Measurements from ENCODE around the gene MT1H. TPM values are rescaled to one million over a fixed set of nuclear protein-coding genes. Genes with fewer than 3 reads are reported as not detected.
A peak's percentile ranks its signal among the peaks of the same experiment; 100 is the strongest.
"Not testable (repeated sequence)": the region's sequence is repeated elsewhere in the genome, so short reads cannot be mapped to it uniquely, and the experiment has no call there.

The MT1H gene
- total RNA-seq = under 1 TPM in 1 of 2 experiments, not detected in 1; 0.61 TPM

GRCh38 chr16:56669005-56669839 is at the start of gene MT1H:
Gene MT1H (plus strand): TSS chr16:56669814. CDS start chr16:56669885, 71 bp downstream.
- CTCF ChIA-PET = interaction anchor here (1.3 kb wide), 1 partner anchor 10 kb away, joined by 5 read pairs; no protein-coding TSS in a partner anchor
- intact Hi-C loops (cut with DNase I, micrococcal nuclease) = loop anchor here (2.0 kb wide), 2 partner anchors 14 to 44 kb away; partner anchors contain the start of genes MT1E (in 1 of the 2) and MT1X (in 1 of the 2)
- no peak within 1 kb of the TSS for H3K4me3 Mint-ChIP-seq
- H3K36me3 Mint-ChIP-seq (ENCODE audit: low read depth) = no peaks in the 10 kb centered on the region
- DNase-seq (peak; percentile 45), ATAC-seq (peak; percentile 43)
- no peak within 1 kb of the TSS for H3K27ac Mint-ChIP-seq
- H3K4me1 Mint-ChIP-seq = peaks cover 18% of the 10 kb centered on the region
- peaks cover 70% of the 10 kb centered on the region for H3K27me3 Mint-ChIP-seq
- no peaks in the 10 kb centered on the region for H3K9me3 Mint-ChIP-seq (ENCODE audit: low read depth)
- POLR2A ChIA-PET = interaction anchor here (0.6 to 1.0 kb wide), 3 partner anchors 13 to 747 kb away, joined by 4 to 5 read pairs (median 4); partner anchors contain the start of genes MT1X and MT2A

- intact Hi-C loops (cut with DNase I, micrococcal nuclease) = no loop called here
- Mint-ChIP-seq H3K4me1 (peaks cover 25% of the 10 kb centered on the region), H3K36me3 (ENCODE audit: low read depth) (no peaks in the 10 kb centered on the region), H3K9me3 (ENCODE audit: low read depth) (no peaks in the 10 kb centered on the region), H3K27me3 (peaks cover 19% of the 10 kb centered on the region), H3K4me3 (no peak overlapping the region), H3K27ac (no peak overlapping the region)
- ChIA-PET POLR2A (no interaction called here), CTCF (interaction anchor here (0.7 to 0.9 kb wide), 2 partner anchors 8 to 317 kb away, joined by 3 read pairs; no protein-coding TSS in a partner anchor)
- no peak for DNase-seq
- ATAC-seq = no peak
Observed at GRCh38 chr16:56620339-56620897, 49.2 kb upstream of the MT1H start.

GRCh38 chr16:56621665-56622445 is 47.8 kb upstream of the MT1H start:
- intact Hi-C loops (cut with DNase I, micrococcal nuclease); H3K9me3 Mint-ChIP-seq (ENCODE audit: low read depth); H3K4me3 Mint-ChIP-seq; H3K27ac Mint-ChIP-seq; ATAC-seq; DNase-seq; POLR2A ChIA-PET; H3K36me3 Mint-ChIP-seq (ENCODE audit: low read depth): not testable (repeated sequence)
- peaks cover 23% of the 10 kb centered on the region for H3K4me1 Mint-ChIP-seq
- H3K27me3 Mint-ChIP-seq = peaks cover 27% of the 10 kb centered on the region
- CTCF ChIA-PET = interaction anchor here (0.6 to 1.1 kb wide), 3 partner anchors 13 to 106 kb away, joined by 3 to 5 read pairs (median 3); no protein-coding TSS in a partner anchor

GRCh38 chr16:56623184-56623583 is 46.4 kb upstream of the MT1H start:
- DNase-seq; H3K9me3 Mint-ChIP-seq (ENCODE audit: low read depth); H3K4me3 Mint-ChIP-seq; H3K27ac Mint-ChIP-seq; H3K36me3 Mint-ChIP-seq (ENCODE audit: low read depth); intact Hi-C loops (cut with DNase I, micrococcal nuclease); ATAC-seq: not testable (repeated sequence)
- ChIA-PET POLR2A (interaction anchor here (0.6 to 1.1 kb wide), 3 partner anchors 13 to 563 kb away, joined by 3 to 4 read pairs (median 3); partner anchors contain the start of genes PSME3IP1 and RSPRY1), CTCF (interaction anchor here (1.0 to 1.7 kb wide), 5 partner anchors 9 to 81 kb away, joined by 3 to 6 read pairs (median 4); no protein-coding TSS in a partner anchor)
- peaks cover 14% of the 10 kb centered on the region for H3K4me1 Mint-ChIP-seq
- H3K27me3 Mint-ChIP-seq = peaks cover 25% of the 10 kb centered on the region

GRCh38 chr16:56623637-56624036 is 46.0 kb upstream of the MT1H start:
- Mint-ChIP-seq H3K27ac (no peak overlapping the region), H3K4me1 (peaks cover 14% of the 10 kb centered on the region), H3K9me3 (ENCODE audit: low read depth) (no peaks in the 10 kb centered on the region), H3K27me3 (peaks cover 23% of the 10 kb centered on the region), H3K4me3 (no peak overlapping the region), H3K36me3 (ENCODE audit: low read depth) (no peaks in the 10 kb centered on the region)
- intact Hi-C loops (cut with DNase I, micrococcal nuclease) = loop anchor here in 1 of 2 experiments (2.0 kb wide), 2 partner anchors 19 to 45 kb away; partner anchors contain the start of genes MT1G and MT1H
- DNase-seq (no peak), ATAC-seq (no peak)
- CTCF ChIA-PET = interaction anchor here (0.7 to 1.7 kb wide), 6 partner anchors 9 to 80 kb away, joined by 3 to 6 read pairs (median 4); no protein-coding TSS in a partner anchor
- POLR2A ChIA-PET = interaction anchor here (0.6 to 1.1 kb wide), 3 partner anchors 13 to 562 kb away, joined by 3 to 4 read pairs (median 3); partner anchors contain the start of genes PSME3IP1 and RSPRY1

- Mint-ChIP-seq H3K4me1 (peaks cover 14% of the 10 kb centered on the region), H3K9me3 (ENCODE audit: low read depth) (no peaks in the 10 kb centered on the region), H3K4me3 (peak within 1 kb of the TSS; percentile 71), H3K36me3 (ENCODE audit: low read depth) (no peaks in the 10 kb centered on the region), H3K27me3 (peaks cover 26% of the 10 kb centered on the region), H3K27ac (peak within 1 kb of the TSS; percentile 79)
- DNase-seq = peak; percentile 82
- POLR2A ChIA-PET = interaction anchor here (0.7 to 3.0 kb wide), 8 partner anchors 8 to 57 kb away, joined by 3 to 31 read pairs (median 5); partner anchors contain the start of genes MT1F, MT1X and MT2A
- intact Hi-C loops (cut with DNase I, micrococcal nuclease) = loop anchor here (1.0 to 2.0 kb wide), 7 partner anchors 16 to 57 kb away; partner anchors contain the start of genes MT1F (in 1 of the 2), MT1G (in 1 of the 2), MT1H (in 1 of the 2) and MT1X (in 1 of the 2)
- ATAC-seq = peak; percentile 88
- CTCF ChIA-PET = interaction anchor here (0.6 to 1.2 kb wide), 6 partner anchors 10 to 37 kb away, joined by 3 to 9 read pairs (median 5); partner anchors contain the start of gene MT2A
Observed at GRCh38 chr16:56625140-56625942, 44.3 kb upstream of the MT1H start, which contains the start of gene MT1E. Gene MT1E (plus strand): TSS chr16:56625781. CDS start chr16:56625852, 71 bp downstream.

GRCh38 chr16:56625943-56626654 is 43.5 kb upstream of the MT1H start:
- no peaks in the 10 kb centered on the region for H3K36me3 Mint-ChIP-seq (ENCODE audit: low read depth)
- ATAC-seq = peak; percentile 28
- CTCF ChIA-PET = interaction anchor here (0.7 to 1.2 kb wide), 5 partner anchors 15 to 37 kb away, joined by 3 to 9 read pairs (median 6); partner anchors contain the start of gene MT2A
- no peaks in the 10 kb centered on the region for H3K9me3 Mint-ChIP-seq (ENCODE audit: low read depth)
- POLR2A ChIA-PET = interaction anchor here (0.7 to 3.0 kb wide), 8 partner anchors 8 to 56 kb away, joined by 3 to 31 read pairs (median 5); partner anchors contain the start of genes MT1F, MT1X and MT2A
- DNase-seq = peak; percentile 29
- H3K4me3 Mint-ChIP-seq = peak overlapping the region; percentile 71
- peak overlapping the region; percentile 55 for H3K27ac Mint-ChIP-seq
- H3K27me3 Mint-ChIP-seq = peaks cover 31% of the 10 kb centered on the region
- intact Hi-C loops (cut with DNase I, micrococcal nuclease) = loop anchor here (1.0 to 2.0 kb wide), 7 partner anchors 17 to 56 kb away; partner anchors contain the start of genes MT1F (in 1 of the 2), MT1G (in 1 of the 2), MT1H (in 1 of the 2) and MT1X (in 1 of the 2)
- peaks cover 14% of the 10 kb centered on the region for H3K4me1 Mint-ChIP-seq

GRCh38 chr16:56626685-56627084 is 42.9 kb upstream of the MT1H start:
- DNase-seq = no peak
- ChIA-PET POLR2A (interaction anchor here (3.0 kb wide), 1 partner anchor 18 kb away, joined by 31 read pairs; the partner anchor contains the start of gene MT2A), CTCF (interaction anchor here (0.6 to 0.7 kb wide), 2 partner anchors 37 to 283 kb away, joined by 3 to 5 read pairs; no protein-coding TSS in a partner anchor)
- Mint-ChIP-seq H3K9me3 (ENCODE audit: low read depth) (no peaks in the 10 kb centered on the region), H3K27ac (no peak overlapping the region), H3K27me3 (peaks cover 37% of the 10 kb centered on the region), H3K4me1 (peaks cover 14% of the 10 kb centered on the region), H3K36me3 (ENCODE audit: low read depth) (no peaks in the 10 kb centered on the region), H3K4me3 (peak overlapping the region; percentile 71)
- intact Hi-C loops (cut with DNase I, micrococcal nuclease) = no loop called here
- no peak for ATAC-seq
